B cell (primary cell): ENCODE measurements around the gene PRKN. TPM values are rescaled to one million over a fixed set of nuclear protein-coding genes. Genes with fewer than 3 reads are reported as not detected.

Source experiments
- ATAC-seq: fragments of 200-7000 bp; cut with Tn5 transposase; one replicate; pipeline ENCODE4 v1.10.0; 2021; ENCODE audit warnings: low read depth, mild to moderate bottlenecking, moderate number of reproducible peaks, moderate library complexity
- CTCF ChIA-PET: fragments of 350-600 bp; sonication (Branson Sonifier 250); formaldehyde crosslinking; loops from one replicate; lab custom pipeline; 2021; ENCODE audit warnings: antibody characterized with exemption, inconsistent platforms; lab: Charles Lee
- POLR2A ChIA-PET: fragments of 350-600 bp; sonication (Branson Sonifier 250); formaldehyde crosslinking; loops from one replicate; lab custom pipeline; 2021; ENCODE audit warnings: antibody characterized with exemption; lab: Charles Lee
- DNase-seq: peaks from one replicate; pipeline ENCODE4 v3.0.0; 2013
- H2AFZ ChIP-seq: 2 replicates; pipeline ENCODE4 v1.6.1; 2012; ENCODE audit warnings: mild to moderate bottlenecking, low read depth, low read length; ENCODE audit not compliant: insufficient read depth, poor library complexity, severe bottlenecking
- H3K27ac ChIP-seq, 2 donors: 1 replicate in 1 of 2; 2 replicates in 1 of 2; pipeline ENCODE4 v1.5.1; 2012 to 2013; ENCODE audit warnings: low read length in 2 of 2, mild to moderate bottlenecking in 2 of 2, moderate library complexity in 1 of 2
- H3K27me3 ChIP-seq, 4 experiments: fragments of 200-600 bp in 1 of 4; sonication (generic) in 1 of 4; replicated peaks in 1 of 4; 1 replicate in 2 of 4; 2 replicates in 2 of 4; pipeline versions ENCODE4 v1.6.1 to v1.7.0; 2013 to 2016; ENCODE audit warnings: low read length in 3 of 4, mild to moderate bottlenecking in 2 of 4, mixed read lengths in 1 of 4, moderate library complexity in 1 of 4; ENCODE audit not compliant: insufficient read depth in 4 of 4, control insufficient read depth in 3 of 4; ENCODE audit errors: control extremely low read depth in 1 of 4
- H3K36me3 ChIP-seq, 2 experiments: replicated peaks in 1 of 2; 1 replicate in 1 of 2; 2 replicates in 1 of 2; pipeline versions ENCODE4 v1.6.1 to v1.7.1; 2013; ENCODE audit warnings: low read length in 1 of 2; ENCODE audit not compliant: insufficient read depth in 2 of 2, control insufficient read depth in 1 of 2; ENCODE audit errors: control extremely low read depth in 1 of 2, extremely low read depth in 1 of 2
- H3K4me1 ChIP-seq, 2 donors: fragments of 200-600 bp in 1 of 2; sonication (generic) in 1 of 2; 1 replicate in 1 of 2; 2 replicates in 1 of 2; pipeline versions ENCODE4 v1.5.1 to v1.6.1; 2013 to 2017; ENCODE audit warnings: low read length in 2 of 2; ENCODE audit not compliant: control insufficient read depth in 2 of 2, insufficient read depth in 2 of 2
- H3K4me2 ChIP-seq: replicated peaks from 2 replicates; pipeline ENCODE3; 2012; ENCODE audit warnings: mild to moderate bottlenecking, low read depth, low read length; ENCODE audit not compliant: poor library complexity, severe bottlenecking
- H3K4me3 ChIP-seq, 5 experiments: fragments of 200-600 bp in 1 of 5; sonication (generic) in 1 of 5; 1 replicate in 3 of 5; 2 replicates in 2 of 5; pipeline versions ENCODE4 v1.5.1 to v1.7.0; 2011 to 2016; ENCODE audit warnings: low read length in 4 of 5, mild to moderate bottlenecking in 4 of 5, low read depth in 2 of 5, control low read depth in 1 of 5, moderate library complexity in 1 of 5; ENCODE audit not compliant: insufficient read depth in 1 of 5; ENCODE audit errors: control extremely low read depth in 1 of 5, extremely low read depth in 1 of 5
- H3K79me2 ChIP-seq: fragments of 200-600 bp; sonication (generic); one replicate; pipeline ENCODE4 v1.6.0; 2016; ENCODE audit warnings: low read length; ENCODE audit not compliant: control insufficient read depth, insufficient read depth
- H3K9ac ChIP-seq: fragments of 200-600 bp; sonication (generic); 2 replicates; pipeline ENCODE4 v1.6.1; 2017; ENCODE audit warnings: mild to moderate bottlenecking, low read length, moderate library complexity
- H3K9me3 ChIP-seq, 3 donors: one replicate each; pipeline versions ENCODE4 v1.6.1 to v1.7.1; 2013; ENCODE audit warnings: low read length in 2 of 3; ENCODE audit not compliant: control insufficient read depth in 2 of 3, insufficient read depth in 1 of 3; ENCODE audit errors: control extremely low read depth in 1 of 3
- H4K20me1 ChIP-seq: 2 replicates; pipeline ENCODE4 v1.6.0; 2012; ENCODE audit warnings: mild to moderate bottlenecking, low read length; ENCODE audit not compliant: insufficient read depth, control insufficient read depth, poor library complexity, severe bottlenecking
- H3K27ac Mint-ChIP-seq: one replicate; pipeline ENCODE4 v1.8.0; 2021; ENCODE audit warnings: mixed read lengths
- H3K27me3 Mint-ChIP-seq: one replicate; pipeline ENCODE4 v1.8.0; 2021; ENCODE audit warnings: mixed read lengths
- H3K4me1 Mint-ChIP-seq: one replicate; pipeline ENCODE4 v1.8.0; 2021; ENCODE audit warnings: mixed read lengths
- H3K4me3 Mint-ChIP-seq: one replicate; pipeline ENCODE4 v1.8.0; 2021; ENCODE audit warnings: mixed read lengths
- H3K9me3 Mint-ChIP-seq: one replicate; pipeline ENCODE4 v1.8.0; 2022; ENCODE audit warnings: mixed read lengths; ENCODE audit not compliant: insufficient read depth
- CTCF ChIP-seq: fragments of 200-600 bp; IDR thresholded peaks from one replicate; pipeline ENCODE4 v1.8.0; 2022; ENCODE audit warnings: antibody characterized with exemption, mild to moderate bottlenecking
- EZH2 ChIP-seq: IDR thresholded peaks from 2 replicates; pipeline ENCODE4 v1.6.1; 2012; ENCODE audit warnings: borderline replicate concordance, low read depth, mild to moderate bottlenecking, moderate library complexity, low read length; ENCODE audit not compliant: insufficient read depth, poor library complexity, severe bottlenecking
- WGBS: methylation state at CpG from one replicate; pipeline ENCODE4 v1.1.5; 2013; ENCODE audit warnings: missing lambda C conversion rate; ENCODE audit not compliant: insufficient coverage; 5-methylcytosine and 5-hydroxymethylcytosine counted together
- intact Hi-C: fragments of 100-400 bp; cut with micrococcal nuclease; formaldehyde crosslinking; loops from one replicate; pipeline ENCODE4 v1.10.0; 2022
- polyA plus RNA-seq: library from polyadenylated mRNA; depleted of rRNA; stranded (reverse); fragments of >200 nt; gene quantifications from 2 replicates; pipeline ENCODE4 v1.2.3, GENCODE V29; 2012
- total RNA-seq, 2 donors: library from RNA; stranded (reverse); fragments of 120-200 nt in 1 of 2; gene quantifications; 1 replicate in 1 of 2; 2 replicates in 1 of 2; pipeline versions ENCODE4 v1.2.3 to v1.2.4, GENCODE V29; 2013 to 2022

The PRKN gene
- total and polyA plus RNA-seq, 2 donors (not counting 1 experiment from before 2014, with no cell fraction given) = 1.6 to 6.2 TPM

- no peaks in the 10 kb centered on the region for H3K36me3 ChIP-seq
- ChIA-PET POLR2A (no interaction called here), CTCF (interaction anchor here (0.7 kb wide), 1 partner anchor 842 kb away, joined by 4 read pairs; no protein-coding TSS in a partner anchor)
- H3K9ac ChIP-seq = no peak overlapping the region
- no peaks in the 10 kb centered on the region for H3K27me3 ChIP-seq
- Mint-ChIP-seq H3K4me1 (no peaks in the 10 kb centered on the region), H3K27ac (no peak overlapping the region), H3K4me3 (no peak overlapping the region), H3K9me3 (no peaks in the 10 kb centered on the region), H3K27me3 (no peaks in the 10 kb centered on the region)
- H2AFZ ChIP-seq = no peak overlapping the region
- WGBS = no CpG with 5 or more reads among the region's 3 CpGs
- DNase-seq = no peak
- no peaks in the 10 kb centered on the region for H4K20me1 ChIP-seq
- no peak for ATAC-seq
- no peak overlapping the region for H3K27ac ChIP-seq
- TF ChIP-seq EZH2 (no peak), CTCF (no peak)
- intact Hi-C loops = no loop called here
- no peaks in the 10 kb centered on the region for H3K79me2 ChIP-seq
- H3K4me2 ChIP-seq = no peak overlapping the region
- H3K9me3 ChIP-seq = peaks cover 0 to 7% (median 0%) of the 10 kb centered on the region in 3 donors
- H3K4me1 ChIP-seq = no peaks in the 10 kb centered on the region
- H3K4me3 ChIP-seq = no peak overlapping the region
Measured at GRCh38 chr6:161750686-161751085, 976.9 kb downstream of the PRKN start.

GRCh38 chr6:161749576-161749975 lies 978.0 kb downstream of the PRKN start:
- Histone ChIP-seq H3K27ac (no peak overlapping the region), H3K36me3 (no peaks in the 10 kb centered on the region), H2AFZ (no peak overlapping the region), H3K9ac (no peak overlapping the region), H3K4me3 (no peak overlapping the region), H3K9me3 (peaks cover 0 to 10% (median 0%) of the 10 kb centered on the region in 3 donors), H3K27me3 (no peaks in the 10 kb centered on the region), H3K4me2 (no peak overlapping the region), H3K79me2 (no peaks in the 10 kb centered on the region), H4K20me1 (no peaks in the 10 kb centered on the region), H3K4me1 (no peaks in the 10 kb centered on the region)
- POLR2A ChIA-PET = no interaction called here
- ATAC-seq (no peak), DNase-seq (no peak)
- TF ChIP-seq EZH2 = no peak
- TF ChIP-seq CTCF = no peak
- Mint-ChIP-seq H3K4me1 (no peaks in the 10 kb centered on the region), H3K4me3 (no peak overlapping the region), H3K9me3 (no peaks in the 10 kb centered on the region), H3K27ac (no peak overlapping the region), H3K27me3 (no peaks in the 10 kb centered on the region)
- intact Hi-C loops = no loop called here
- CTCF ChIA-PET = no interaction called here
- WGBS = 100% methylated on average over 3 of the region's 4 CpGs
